OCI-LY7 (cell line): ENCODE measurements around the gene ISLR2.

Experiments used
- CTCF ChIP-seq: fragments of 200-600 bp; sonication (generic); conservative IDR thresholded peaks from 2 replicates; pipeline ENCODE4 v1.5.1; 2014; ENCODE audit warnings: mild to moderate bottlenecking, antibody characterized with exemption, low read length, moderate library complexity, mixed read lengths
- EZH2phosphoT487 ChIP-seq: fragments of 200-600 bp; sonication (generic); IDR thresholded peaks from 2 replicates; pipeline ENCODE4 v1.6.1; 2018; ENCODE audit warnings: low read depth, borderline replicate concordance, mild to moderate bottlenecking, mixed run types, antibody characterized with exemption, low read length, moderate library complexity, mixed read lengths

GRCh38 chr15:74146277-74146800 is 16.0 kb downstream of the ISLR2 start:
- TF ChIP-seq CTCF = no peak
- no peak for TF ChIP-seq EZH2phosphoT487
